HG03575 (cell line): ENCODE measurements around the gene ANKRD44.

Experiments used
- ATAC-seq: cut with Tn5 transposase; IDR thresholded peaks from one replicate; pipeline ENCODE4 v1.9.1; 2021; ENCODE audit not compliant: unreplicated experiment, insufficient number of reproducible peaks, low FRiP score; ENCODE audit errors: extremely low read depth

ANKRD44 gene

DNA sequence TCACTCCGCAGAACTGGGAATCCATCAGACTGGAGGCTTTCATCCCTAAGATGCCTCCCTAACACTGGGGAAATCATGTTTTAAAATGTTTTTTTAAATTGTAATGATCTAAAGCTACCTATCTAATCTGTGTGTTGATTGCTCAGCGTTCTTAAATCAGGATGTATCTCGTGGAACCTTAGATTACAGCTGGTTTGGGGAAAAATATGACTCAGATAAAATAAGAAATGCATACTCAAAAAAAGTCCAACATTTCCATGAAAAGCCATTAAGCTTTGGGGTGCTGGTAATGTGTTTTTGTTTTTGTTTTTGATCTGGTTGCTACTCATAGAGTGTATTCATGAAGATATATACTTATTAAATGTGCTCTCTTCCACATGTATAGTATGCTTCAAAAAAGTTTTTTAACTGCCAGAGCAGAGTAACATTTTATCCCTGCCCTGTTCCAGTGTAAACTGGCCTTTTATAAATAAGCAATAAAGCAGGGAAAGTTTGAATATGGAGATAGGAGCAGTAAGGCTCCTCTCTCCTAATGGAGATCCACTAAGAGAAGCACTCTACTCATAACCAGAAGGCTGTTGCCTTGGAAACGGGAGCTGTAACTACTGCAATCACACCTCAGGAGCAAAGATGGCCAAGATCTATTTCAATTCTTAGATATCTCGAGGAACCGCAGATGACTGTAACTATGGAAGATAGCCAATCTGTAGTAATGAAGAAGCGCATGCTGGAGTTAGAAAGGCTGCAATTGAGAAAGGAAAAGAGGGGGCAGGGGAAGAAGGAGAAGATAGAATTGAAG, 41.6 kb downstream of the ANKRD44 start:
- ATAC-seq: no peak

DNA sequence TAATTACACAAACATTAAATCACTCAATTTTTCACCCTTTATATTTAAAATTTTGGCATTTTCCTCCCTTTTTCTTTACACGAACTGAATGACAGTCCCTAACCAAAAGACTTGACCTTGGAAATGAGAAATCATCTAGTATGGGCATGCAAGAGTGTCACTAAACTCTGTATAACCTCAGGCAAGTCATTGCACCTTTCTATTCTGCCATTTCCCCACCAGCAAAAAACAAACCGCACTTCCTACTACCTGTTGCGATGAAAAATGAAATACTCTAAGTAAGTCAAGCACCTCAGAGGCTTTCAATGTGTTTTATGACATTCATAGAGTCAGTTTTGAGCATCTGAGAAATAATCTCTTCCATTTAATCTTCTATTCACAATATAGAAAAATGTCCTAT, 44.1 kb downstream of the ANKRD44 start:
- no peak for ATAC-seq

DNA sequence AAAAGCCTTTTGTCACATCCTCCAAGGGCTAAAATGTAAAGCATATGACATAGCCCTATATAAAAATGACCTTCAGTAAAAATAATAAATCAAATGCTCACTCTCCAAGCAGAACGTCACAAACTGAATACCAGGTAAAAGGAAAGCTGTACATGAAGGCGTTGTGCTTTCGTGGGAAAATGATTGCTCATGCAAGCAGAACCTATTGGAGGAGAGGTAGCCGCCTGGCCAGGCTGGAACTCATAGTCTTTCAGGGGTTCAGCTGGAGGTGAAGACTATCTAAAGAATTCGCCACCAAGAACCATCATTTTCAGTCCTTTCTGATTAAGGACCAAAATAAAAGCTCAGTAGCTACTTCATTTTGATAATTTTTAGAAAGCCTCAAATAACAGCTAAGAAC, 44.7 kb downstream of the ANKRD44 start:
- no peak for ATAC-seq

DNA sequence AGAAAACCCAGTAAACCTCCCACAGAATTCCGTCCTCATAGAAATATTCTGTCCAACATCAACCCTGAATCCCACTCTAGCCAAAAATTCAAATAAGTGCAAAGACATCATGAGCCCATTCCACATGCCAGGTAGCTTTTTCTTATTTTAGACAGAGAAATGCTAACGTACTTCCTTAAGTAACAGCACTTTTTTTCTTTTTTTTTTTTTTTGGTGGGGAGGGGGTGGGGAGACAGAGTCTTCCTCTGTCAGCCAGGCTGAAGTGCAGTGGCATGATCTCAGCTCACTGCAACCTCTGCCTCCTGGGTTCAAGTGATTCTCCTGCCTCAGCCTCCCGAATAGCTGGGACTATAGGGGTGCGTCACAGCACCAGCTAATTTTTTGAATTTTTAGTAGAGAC, 45.5 kb downstream of the ANKRD44 start:
- ATAC-seq: no peak

DNA sequence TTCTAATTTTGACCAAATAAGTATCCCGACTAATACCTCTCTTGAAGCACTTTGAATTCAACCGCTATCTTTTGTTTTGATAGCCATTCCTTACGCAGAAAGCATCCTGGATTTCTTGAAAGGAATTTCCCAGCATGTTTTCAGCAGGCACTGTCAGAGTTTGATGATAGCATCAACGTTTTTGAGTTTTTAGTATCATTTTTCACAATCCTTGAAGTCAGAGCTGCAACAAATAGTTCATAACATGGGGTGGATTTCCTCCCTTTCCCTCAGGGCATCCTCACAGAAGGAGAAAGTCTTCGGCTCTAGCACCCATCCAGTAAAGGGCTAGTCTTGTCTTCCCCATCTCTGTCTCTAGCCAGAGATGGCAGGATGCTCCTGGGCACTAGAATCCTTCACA, 46.2 kb downstream of the ANKRD44 start:
- no peak for ATAC-seq

DNA sequence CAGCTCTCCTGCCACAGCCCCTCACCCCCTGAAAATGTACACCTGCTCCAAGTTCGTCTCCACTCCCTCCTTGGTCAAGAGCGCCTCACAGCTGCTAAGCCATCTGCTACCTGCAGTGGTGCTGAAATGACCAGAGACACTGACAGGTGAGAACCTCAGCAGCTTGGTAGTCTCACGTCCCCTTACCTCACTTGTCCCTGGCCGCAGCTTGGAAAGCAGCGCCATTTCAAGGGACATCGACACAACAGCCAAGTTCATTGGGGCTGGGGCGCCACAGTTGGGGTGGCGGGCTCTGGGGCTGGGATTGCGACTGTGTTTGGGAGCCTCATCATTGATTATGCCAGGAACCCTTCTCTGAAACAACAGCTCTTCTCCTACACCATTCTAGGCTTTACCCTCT, 47.5 kb downstream of the ANKRD44 start:
- no peak for ATAC-seq

DNA sequence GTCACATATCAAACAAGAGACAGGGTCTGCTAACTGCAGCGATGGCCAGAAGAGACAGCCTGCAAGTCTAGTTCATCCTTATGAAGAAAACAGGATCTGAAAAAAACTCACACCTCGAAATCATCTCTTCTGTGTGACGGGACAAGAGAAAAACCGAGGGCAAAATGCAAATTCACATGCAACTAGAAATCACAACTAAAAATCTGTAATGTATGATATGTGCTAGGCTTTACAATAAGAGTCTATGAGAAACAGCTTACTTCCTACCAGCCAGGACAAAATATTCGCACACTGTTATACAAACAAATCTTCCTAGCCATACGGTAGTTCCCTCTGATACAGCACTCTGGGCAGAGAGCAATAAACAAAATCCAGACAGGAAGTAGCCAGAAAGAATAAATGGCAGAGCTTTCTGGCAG, 48.8 kb downstream of the ANKRD44 start:
- ATAC-seq: peak; percentile 34

DNA sequence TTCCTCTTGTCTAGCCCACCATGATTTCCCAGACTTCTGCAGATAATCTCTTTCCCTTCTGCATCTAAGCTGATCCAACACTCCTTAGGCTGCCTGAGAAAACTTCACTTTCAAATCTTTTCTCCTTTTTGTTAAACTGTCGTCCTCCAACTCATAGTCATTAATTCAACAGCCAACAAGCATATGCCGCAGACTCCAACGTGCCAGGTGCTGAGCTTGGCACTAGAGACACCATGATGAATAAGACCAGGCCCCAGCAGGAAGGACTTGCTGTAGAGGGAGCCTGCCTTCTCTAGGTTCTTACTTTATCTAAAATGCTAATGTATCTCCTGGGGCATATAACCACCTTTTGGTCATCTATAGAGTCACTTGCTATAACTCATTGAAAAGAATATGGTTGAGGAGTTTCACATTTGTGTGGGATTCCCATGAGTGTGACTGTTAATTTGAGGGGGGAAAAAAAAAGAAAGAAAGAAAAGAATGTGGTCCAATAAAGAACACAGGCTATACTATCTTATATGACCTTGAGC, 51.0 kb downstream of the ANKRD44 start:
- no peak for ATAC-seq

DNA sequence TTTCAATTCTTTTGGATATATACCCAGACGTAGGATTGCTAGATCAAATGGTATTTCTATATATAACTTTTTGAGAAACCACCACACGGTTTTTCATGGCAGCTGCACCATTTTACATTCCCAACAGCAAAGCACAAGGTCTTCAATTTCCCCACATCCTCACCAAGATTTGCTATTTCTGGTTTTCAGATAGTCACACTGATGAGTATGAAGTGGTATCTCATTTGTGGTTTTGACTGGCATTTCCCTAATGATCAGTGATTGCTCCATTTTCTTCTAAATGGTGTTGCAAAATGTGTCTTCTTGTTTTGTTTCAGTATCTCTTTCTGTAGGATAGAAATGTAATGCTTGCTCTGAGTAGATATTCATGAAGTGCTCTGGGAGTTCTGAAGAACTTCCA, 52.0 kb downstream of the ANKRD44 start:
- no peak for ATAC-seq

DNA sequence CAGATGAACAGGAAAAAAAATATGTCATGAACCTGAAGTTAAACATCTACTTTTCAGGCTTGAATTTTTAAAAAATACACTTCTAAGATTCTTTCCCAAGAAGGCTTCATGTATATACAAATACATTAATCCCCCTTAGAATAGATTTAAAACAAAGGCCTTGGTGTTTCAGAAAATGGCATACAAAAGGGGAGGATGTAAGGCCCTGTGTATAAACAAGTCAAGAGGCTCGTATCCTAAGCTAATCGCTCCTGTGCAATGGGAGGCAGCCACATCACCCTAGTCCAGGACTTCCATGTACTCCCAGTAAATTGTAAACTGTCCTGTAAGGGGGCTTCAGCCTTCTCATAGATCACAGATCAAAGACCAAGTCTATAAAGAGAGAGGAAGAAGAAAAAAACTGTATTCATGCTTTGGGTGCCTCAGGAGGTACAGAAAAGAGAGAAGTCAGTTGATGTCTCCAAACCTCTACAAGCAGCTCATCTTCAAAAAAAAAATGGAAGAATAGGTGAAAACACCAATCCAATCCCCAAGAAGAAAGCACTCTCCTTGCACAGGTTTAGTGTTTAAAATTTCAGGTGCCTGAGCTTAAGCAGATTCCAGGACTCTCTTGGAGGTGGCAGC, 53.9 kb downstream of the ANKRD44 start:
- ATAC-seq: no peak

DNA sequence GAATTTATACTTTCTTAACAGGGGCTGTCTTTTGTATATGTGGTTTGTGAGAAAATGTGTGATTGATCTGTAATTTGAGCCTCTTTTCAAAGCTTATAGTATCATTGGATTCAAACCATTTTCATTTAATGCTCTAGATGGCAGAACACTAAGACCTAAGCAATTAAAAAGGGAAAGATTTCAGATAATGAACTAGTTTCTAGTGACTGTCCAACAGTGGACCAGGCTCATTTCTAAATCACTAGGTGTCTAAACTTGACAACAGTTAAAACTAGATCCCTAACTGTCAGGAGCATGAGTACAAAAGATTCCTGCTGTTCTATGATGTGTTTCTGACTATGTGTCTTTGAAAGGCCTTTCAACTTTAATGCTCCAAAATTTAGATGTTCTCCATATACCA, 54.6 kb downstream of the ANKRD44 start:
- ATAC-seq: no peak

DNA sequence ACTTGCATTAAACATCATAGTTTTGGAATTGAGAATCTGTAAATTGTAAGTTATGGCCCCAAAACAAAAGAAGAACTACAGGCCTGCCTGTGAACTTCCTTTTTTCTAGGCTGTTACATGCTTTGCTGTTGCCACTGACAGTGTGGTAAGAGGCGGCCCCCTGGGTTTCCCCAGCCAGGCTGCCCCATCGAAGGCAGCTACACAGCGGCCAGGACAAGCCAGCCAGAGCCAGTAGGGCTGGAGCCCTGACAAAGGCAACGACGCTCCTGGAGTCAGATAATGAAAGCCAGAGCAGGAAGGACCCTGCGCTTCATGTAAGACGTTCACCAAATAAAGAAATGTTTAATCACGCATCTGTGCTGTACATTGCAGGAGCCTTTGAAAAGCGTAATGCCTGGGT, 55.0 kb downstream of the ANKRD44 start:
- ATAC-seq: peak; percentile 56

DNA sequence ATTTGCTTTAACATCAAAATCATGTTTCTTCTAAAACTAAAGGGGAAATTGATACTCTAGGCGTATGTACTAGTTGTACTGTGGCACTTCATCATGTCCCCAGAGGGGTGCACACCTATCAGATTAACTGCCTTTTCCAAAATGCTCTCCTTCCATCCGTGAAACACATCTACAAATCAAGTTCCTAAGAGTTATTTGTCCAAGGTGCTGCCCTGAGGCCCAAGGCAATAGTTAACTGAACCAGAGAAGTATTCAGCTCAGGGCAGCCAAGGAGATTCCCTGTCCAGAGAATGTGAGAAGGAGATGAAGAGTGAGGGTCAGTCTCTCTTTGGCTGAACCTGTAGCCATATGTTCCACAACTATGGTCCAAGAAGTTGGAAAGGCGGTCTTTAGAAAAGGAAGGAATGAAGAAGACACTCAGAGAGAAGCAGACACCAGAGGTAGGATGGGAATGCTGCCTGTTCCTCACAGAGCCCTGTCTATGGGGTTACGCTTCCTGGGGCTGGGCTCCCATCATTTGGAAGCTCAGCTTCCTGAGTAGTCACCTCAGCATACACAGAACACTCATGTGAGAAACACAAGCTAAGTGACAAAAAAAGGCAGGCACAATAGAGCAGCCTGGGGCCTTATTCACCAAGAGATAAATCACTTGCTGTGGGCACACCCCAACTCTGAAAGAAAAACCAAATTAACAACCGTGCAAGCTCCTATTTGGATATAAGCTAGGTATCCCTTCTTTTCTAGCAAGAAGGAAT, 55.6 kb downstream of the ANKRD44 start:
- peak; percentile 17 for ATAC-seq

DNA sequence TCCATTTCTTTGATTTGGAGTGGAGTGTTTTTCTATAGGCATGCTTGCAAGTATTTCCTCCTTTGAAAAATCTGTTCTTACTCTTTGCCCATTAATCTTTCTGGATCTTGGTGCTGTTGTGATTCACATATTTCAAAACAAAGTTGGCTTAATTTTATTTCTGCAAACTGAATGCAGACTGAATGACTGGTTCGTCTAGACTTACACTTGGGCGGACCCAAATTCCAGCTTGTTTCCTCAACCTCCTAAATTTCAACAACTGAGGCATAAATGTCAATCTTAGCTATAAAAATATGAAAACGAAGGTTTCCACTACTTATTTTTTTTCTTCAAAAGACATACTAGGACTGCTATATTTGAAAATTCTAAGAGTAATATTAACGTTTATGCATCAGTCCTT, 59.0 kb downstream of the ANKRD44 start:
- no peak for ATAC-seq

DNA sequence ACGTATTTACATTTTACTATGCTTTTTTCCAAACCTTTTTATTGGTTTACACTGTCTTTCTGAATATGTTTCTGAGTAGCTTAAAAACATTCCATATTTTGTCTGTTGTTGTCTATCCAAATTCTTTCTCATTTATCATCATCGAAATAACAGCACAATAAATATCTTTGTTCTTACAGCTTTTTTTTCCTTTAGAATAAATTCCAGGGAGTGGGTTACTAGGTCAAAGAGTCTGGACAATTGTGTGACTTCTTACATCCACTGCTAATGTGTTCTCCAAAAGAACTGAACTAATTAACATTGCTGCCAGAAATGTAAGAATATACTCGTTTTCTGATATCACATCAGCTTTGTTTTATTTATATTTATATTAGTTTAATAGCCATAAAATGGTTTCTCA, 59.4 kb downstream of the ANKRD44 start:
- no peak for ATAC-seq

DNA sequence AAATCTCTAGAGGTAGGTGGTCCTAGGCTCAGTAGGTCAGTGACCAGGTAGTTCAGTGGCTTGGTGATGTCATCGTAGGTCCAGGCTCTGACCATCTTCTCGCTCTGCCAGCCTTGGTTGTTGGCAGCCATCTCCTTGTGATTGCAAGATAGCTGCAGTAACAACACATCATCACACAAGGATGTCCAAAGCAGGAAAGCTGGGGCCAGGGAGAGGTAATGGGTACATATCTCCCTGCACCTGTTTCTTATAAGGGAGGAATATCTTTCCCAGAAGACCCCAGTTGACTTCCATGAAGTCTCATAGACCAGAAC, 60.5 kb downstream of the ANKRD44 start:
- ATAC-seq: no peak

DNA sequence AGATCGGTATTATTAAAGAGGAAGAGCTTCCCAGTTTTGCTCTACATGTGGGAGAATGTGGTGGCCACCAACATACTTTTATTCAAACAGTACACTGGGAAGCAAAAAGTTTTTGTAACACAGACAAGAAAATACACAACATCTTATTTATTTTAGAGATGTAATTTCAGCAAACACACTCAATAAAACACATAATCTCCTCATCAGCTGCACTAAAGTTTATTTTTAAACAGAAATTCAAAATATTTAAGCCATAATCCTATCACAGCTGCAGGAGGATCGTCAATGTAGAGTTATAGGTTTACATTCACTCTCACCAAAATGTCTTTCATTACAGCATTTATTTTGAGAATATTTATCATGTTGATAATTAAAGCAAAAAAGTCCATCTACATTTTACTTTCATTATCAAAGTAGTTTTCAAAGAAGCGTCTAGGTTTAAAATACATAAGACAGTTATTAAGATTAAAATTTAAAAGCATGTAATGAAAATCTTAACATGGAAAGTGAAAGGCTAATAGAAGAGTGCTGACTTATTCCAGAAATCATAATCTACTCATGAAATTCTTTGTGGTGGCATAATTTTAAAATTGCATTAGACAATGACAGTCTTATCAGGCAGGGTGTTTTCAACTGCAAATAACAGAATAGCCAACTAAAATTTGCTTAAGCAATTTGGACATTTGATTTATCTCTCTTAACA, 61.0 kb downstream of the ANKRD44 start:
- no peak for ATAC-seq

DNA sequence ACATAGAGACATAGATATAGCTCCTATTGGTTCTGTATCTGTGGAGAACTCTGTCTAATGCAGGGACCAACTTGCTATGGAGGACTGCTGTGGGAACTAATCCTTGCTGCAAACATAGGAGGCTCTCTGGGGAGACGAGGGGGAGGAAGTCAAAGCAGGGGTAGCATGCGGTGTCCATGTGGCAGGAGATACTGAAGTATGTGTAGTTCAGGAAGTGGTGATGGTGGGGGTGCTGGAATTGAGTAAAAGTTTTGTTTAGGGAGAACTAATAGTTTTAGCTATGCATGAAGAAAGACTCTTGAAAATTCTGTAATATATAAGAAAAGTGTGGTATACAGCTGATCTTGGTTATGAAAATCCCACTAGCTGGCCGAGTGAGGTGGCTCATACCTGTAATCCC, 62.0 kb downstream of the ANKRD44 start:
- ATAC-seq: no peak

DNA sequence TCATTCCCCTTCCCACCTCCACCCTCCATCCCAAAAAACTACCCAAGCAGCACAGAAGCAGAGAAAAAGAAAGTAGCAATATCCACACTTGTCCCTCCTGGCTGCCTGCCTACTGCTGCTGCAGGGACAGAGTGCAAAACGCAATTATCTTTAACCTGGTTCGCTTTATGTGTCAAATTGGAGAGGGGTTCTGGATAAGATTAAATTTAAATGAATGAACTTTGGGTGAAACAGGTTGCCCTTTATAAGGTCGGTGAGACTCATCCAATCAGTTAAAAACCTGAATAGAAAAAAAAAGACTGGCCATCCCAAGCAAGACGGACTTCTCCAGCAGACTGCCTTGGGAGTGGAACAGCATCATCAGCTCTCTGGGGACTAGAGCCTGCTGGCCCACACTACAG, 62.6 kb downstream of the ANKRD44 start:
- no peak for ATAC-seq
